ENCODE measurements around the gene TBX3.
A peak's percentile ranks its signal among the peaks of the same experiment; 100 is the strongest.

TBX3 gene

GRCh38 chr12:114693532-114693931 is 9.6 kb upstream of the TBX3 start:
- WGBS, 2 donors (ENCODE audit: extremely low coverage in 2 of 2, insufficient read length in 2 of 2, insufficient replicate concordance in 1 of 2) = no CpG with 5 or more reads among the region's 6 CpGs

GRCh38 chr12:114693059-114693531 is 9.1 kb upstream of the TBX3 start:
- Histone ChIP-seq H2BK12ac (ENCODE audit: low read length) (no peak overlapping the region), H4K8ac (ENCODE audit: low read depth, low read length) (no peak overlapping the region), H2AK5ac (ENCODE audit: low read depth, low read length) (no peak overlapping the region), H3K9me3 (replicated peaks in 1 of 2; ENCODE audit: control insufficient read depth in 2 of 2, insufficient read depth in 1 of 2, low read depth in 1 of 2, low read length in 2 of 2) (peaks cover 0 to 3% of the 10 kb centered on the region in 2 donors), H4K91ac (ENCODE audit: low read depth, low read length, poor library complexity) (no peak overlapping the region), H3K4me1 (ENCODE audit: control insufficient read depth in 2 of 2, insufficient read depth in 1 of 2, low read depth in 1 of 2, low read length in 2 of 2) (peaks cover 0 to 4% of the 10 kb centered on the region in 2 donors), H2BK5ac (ENCODE audit: low read length) (no peak overlapping the region), H3K79me1 (ENCODE audit: low read depth, low read length) (no peaks in the 10 kb centered on the region), H3K23ac (ENCODE audit: low read depth, low read length, poor library complexity) (no peak overlapping the region), H2AFZ (ENCODE audit: low read length) (no peak overlapping the region), H3K36me3 (replicated peaks in 1 of 2; ENCODE audit: control insufficient read depth in 2 of 2, insufficient read depth in 2 of 2, low read length in 2 of 2) (no peaks in the 10 kb centered on the region), H3K27me3 (ENCODE audit: control insufficient read depth in 3 of 3, insufficient read depth in 3 of 3, low read depth in 1 of 3, low read length in 3 of 3) (peaks cover 50 to 99% (median 94%) of the 10 kb centered on the region in 3 experiments), H3K9ac (ENCODE audit: low read depth, low read length, poor library complexity) (no peak overlapping the region), H3K18ac (ENCODE audit: low read length) (no peak overlapping the region), H3K4me2 (ENCODE audit: insufficient read depth, low read length, poor library complexity, severe bottlenecking) (no peak overlapping the region), H3K4ac (ENCODE audit: low read length) (no peak overlapping the region), H2BK15ac (ENCODE audit: low read length) (no peak overlapping the region), H2BK120ac (ENCODE audit: low read depth, low read length) (no peak overlapping the region), H3K14ac (ENCODE audit: low read length) (no peak overlapping the region), H3K27ac (replicated peaks; ENCODE audit: low read length) (no peak overlapping the region), H3K4me3 (ENCODE audit: low read length in 2 of 2) (no peak overlapping the region)
- WGBS, 2 donors (ENCODE audit: extremely low coverage in 2 of 2, insufficient read length in 2 of 2, insufficient replicate concordance in 1 of 2) = no CpG with 5 or more reads among the region's 13 CpGs
- no peak for DNase-seq (ENCODE audit: low spot score)

More at GRCh38 chr12:114693532-114693931, 9.6 kb upstream of the TBX3 start:
- no peak overlapping the region for H3K23ac ChIP-seq (ENCODE audit: low read depth, low read length, poor library complexity)
- H2BK120ac ChIP-seq (ENCODE audit: low read depth, low read length) = no peak overlapping the region
- no peak overlapping the region for H3K18ac ChIP-seq (ENCODE audit: low read length)
- no peak overlapping the region for H3K4me3 ChIP-seq (ENCODE audit: low read length in 2 of 2)
- H3K27me3 ChIP-seq (ENCODE audit: control insufficient read depth in 3 of 3, insufficient read depth in 3 of 3, low read depth in 1 of 3, low read length in 3 of 3) = peaks cover 46 to 99% (median 93%) of the 10 kb centered on the region in 3 experiments
- no peak overlapping the region for H2AFZ ChIP-seq (ENCODE audit: low read length)
- no peak overlapping the region for H4K8ac ChIP-seq (ENCODE audit: low read depth, low read length)
- H3K36me3 ChIP-seq (replicated peaks in 1 of 2; ENCODE audit: control insufficient read depth in 2 of 2, insufficient read depth in 2 of 2, low read length in 2 of 2) = no peaks in the 10 kb centered on the region
- no peak overlapping the region for H4K91ac ChIP-seq (ENCODE audit: low read depth, low read length, poor library complexity)
- no peak overlapping the region for H3K9ac ChIP-seq (ENCODE audit: low read depth, low read length, poor library complexity)
- no peaks in the 10 kb centered on the region for H3K79me1 ChIP-seq (ENCODE audit: low read depth, low read length)
- H3K14ac ChIP-seq (ENCODE audit: low read length) = no peak overlapping the region
- no peak overlapping the region for H2BK12ac ChIP-seq (ENCODE audit: low read length)
- DNase-seq (ENCODE audit: low spot score) = no peak
- H3K4ac ChIP-seq (ENCODE audit: low read length) = no peak overlapping the region
- no peak overlapping the region for H2BK15ac ChIP-seq (ENCODE audit: low read length)
- no peak overlapping the region for H3K4me2 ChIP-seq (ENCODE audit: insufficient read depth, low read length, poor library complexity, severe bottlenecking)
- no peak overlapping the region for H2BK5ac ChIP-seq (ENCODE audit: low read length)
- no peak overlapping the region for H3K27ac ChIP-seq (replicated peaks; ENCODE audit: low read length)
- peaks cover 0 to 3% of the 10 kb centered on the region in 2 donors for H3K9me3 ChIP-seq (replicated peaks in 1 of 2; ENCODE audit: control insufficient read depth in 2 of 2, insufficient read depth in 1 of 2, low read depth in 1 of 2, low read length in 2 of 2)
- no peak overlapping the region for H2AK5ac ChIP-seq (ENCODE audit: low read depth, low read length)
- peaks cover 0 to 4% of the 10 kb centered on the region in 2 donors for H3K4me1 ChIP-seq (ENCODE audit: control insufficient read depth in 2 of 2, insufficient read depth in 1 of 2, low read depth in 1 of 2, low read length in 2 of 2)

- H3K4me3 ChIP-seq (ENCODE audit: low read length in 2 of 2) = no peak overlapping the region
- H2AFZ ChIP-seq (ENCODE audit: low read length) = no peak overlapping the region
- H3K36me3 ChIP-seq (replicated peaks in 1 of 2; ENCODE audit: control insufficient read depth in 2 of 2, insufficient read depth in 2 of 2, low read length in 2 of 2) = no peaks in the 10 kb centered on the region
- no peak overlapping the region for H3K23ac ChIP-seq (ENCODE audit: low read depth, low read length, poor library complexity)
- no peak overlapping the region for H3K14ac ChIP-seq (ENCODE audit: low read length)
- H3K18ac ChIP-seq (ENCODE audit: low read length) = no peak overlapping the region
- no peak overlapping the region for H2BK120ac ChIP-seq (ENCODE audit: low read depth, low read length)
- H3K9ac ChIP-seq (ENCODE audit: low read depth, low read length, poor library complexity) = no peak overlapping the region
- H2BK5ac ChIP-seq (ENCODE audit: low read length) = no peak overlapping the region
- H3K4ac ChIP-seq (ENCODE audit: low read length) = no peak overlapping the region
- H3K27ac ChIP-seq (replicated peaks; ENCODE audit: low read length) = no peak overlapping the region
- peaks cover 0 to 1% of the 10 kb centered on the region in 2 donors for H3K4me1 ChIP-seq (ENCODE audit: control insufficient read depth in 2 of 2, insufficient read depth in 1 of 2, low read depth in 1 of 2, low read length in 2 of 2)
- WGBS, 2 donors (ENCODE audit: extremely low coverage in 2 of 2, insufficient read length in 2 of 2, insufficient replicate concordance in 1 of 2) = no CpG with 5 or more reads among the region's 62 CpGs
- H3K27me3 ChIP-seq (ENCODE audit: control insufficient read depth in 3 of 3, insufficient read depth in 3 of 3, low read depth in 1 of 3, low read length in 3 of 3) = peaks cover 53 to 99% (median 96%) of the 10 kb centered on the region in 3 experiments
- no peak overlapping the region for H3K4me2 ChIP-seq (ENCODE audit: insufficient read depth, low read length, poor library complexity, severe bottlenecking)
- peak overlapping the region; percentile 48 for H2BK12ac ChIP-seq (ENCODE audit: low read length)
- H2BK15ac ChIP-seq (ENCODE audit: low read length) = no peak overlapping the region
- H3K79me1 ChIP-seq (ENCODE audit: low read depth, low read length) = no peaks in the 10 kb centered on the region
- no peak overlapping the region for H2AK5ac ChIP-seq (ENCODE audit: low read depth, low read length)
- H3K9me3 ChIP-seq (replicated peaks in 1 of 2; ENCODE audit: control insufficient read depth in 2 of 2, insufficient read depth in 1 of 2, low read depth in 1 of 2, low read length in 2 of 2) = peaks cover 0 to 3% of the 10 kb centered on the region in 2 donors
- no peak overlapping the region for H4K91ac ChIP-seq (ENCODE audit: low read depth, low read length, poor library complexity)
- no peak for DNase-seq (ENCODE audit: low spot score)
- no peak overlapping the region for H4K8ac ChIP-seq (ENCODE audit: low read depth, low read length)
These were observed 8.4 kb upstream of the TBX3 start for GRCh38 chr12:114692186-114693058.

GRCh38 chr12:114691763-114692185 is 7.8 kb upstream of the TBX3 start:
- no peak overlapping the region for H2AFZ ChIP-seq (ENCODE audit: low read length)
- H3K79me1 ChIP-seq (ENCODE audit: low read depth, low read length) = no peaks in the 10 kb centered on the region
- no CpG with 5 or more reads among the region's 18 CpGs for WGBS, 2 donors (ENCODE audit: extremely low coverage in 2 of 2, insufficient read length in 2 of 2, insufficient replicate concordance in 1 of 2)
- no peak overlapping the region for H2BK12ac ChIP-seq (ENCODE audit: low read length)
- peaks cover 0 to 1% of the 10 kb centered on the region in 2 donors for H3K4me1 ChIP-seq (ENCODE audit: control insufficient read depth in 2 of 2, insufficient read depth in 1 of 2, low read depth in 1 of 2, low read length in 2 of 2)
- H3K23ac ChIP-seq (ENCODE audit: low read depth, low read length, poor library complexity) = no peak overlapping the region
- H3K27ac ChIP-seq (replicated peaks; ENCODE audit: low read length) = no peak overlapping the region
- no peak overlapping the region for H2BK120ac ChIP-seq (ENCODE audit: low read depth, low read length)
- peaks cover 0 to 3% of the 10 kb centered on the region in 2 donors for H3K9me3 ChIP-seq (replicated peaks in 1 of 2; ENCODE audit: control insufficient read depth in 2 of 2, insufficient read depth in 1 of 2, low read depth in 1 of 2, low read length in 2 of 2)
- no peak overlapping the region for H3K4me3 ChIP-seq (ENCODE audit: low read length in 2 of 2)
- H2AK5ac ChIP-seq (ENCODE audit: low read depth, low read length) = no peak overlapping the region
- H2BK15ac ChIP-seq (ENCODE audit: low read length) = no peak overlapping the region
- no peak overlapping the region for H3K18ac ChIP-seq (ENCODE audit: low read length)
- H2BK5ac ChIP-seq (ENCODE audit: low read length) = no peak overlapping the region
- H4K8ac ChIP-seq (ENCODE audit: low read depth, low read length) = no peak overlapping the region
- no peak overlapping the region for H4K91ac ChIP-seq (ENCODE audit: low read depth, low read length, poor library complexity)
- H3K14ac ChIP-seq (ENCODE audit: low read length) = no peak overlapping the region
- no peak overlapping the region for H3K9ac ChIP-seq (ENCODE audit: low read depth, low read length, poor library complexity)
- H3K27me3 ChIP-seq (ENCODE audit: control insufficient read depth in 3 of 3, insufficient read depth in 3 of 3, low read depth in 1 of 3, low read length in 3 of 3) = peaks cover 52 to 99% (median 96%) of the 10 kb centered on the region in 3 experiments
- no peak for DNase-seq (ENCODE audit: low spot score)
- no peaks in the 10 kb centered on the region for H3K36me3 ChIP-seq (replicated peaks in 1 of 2; ENCODE audit: control insufficient read depth in 2 of 2, insufficient read depth in 2 of 2, low read length in 2 of 2)
- no peak overlapping the region for H3K4ac ChIP-seq (ENCODE audit: low read length)
- no peak overlapping the region for H3K4me2 ChIP-seq (ENCODE audit: insufficient read depth, low read length, poor library complexity, severe bottlenecking)

Measured in neuronal stem cell (in vitro differentiated cells).